ENCODE measurements around the gene PTCD1.

- no peak for TF ChIP-seq CTCF (IDR thresholded peaks at IDR 0.05; ENCODE audit: low read depth, low read length, poor library complexity, severe bottlenecking)
- no peak for TF ChIP-seq EZH2phosphoT487 (IDR thresholded peaks at IDR 0.05; ENCODE audit: borderline replicate concordance, low read length)
Observed at GRCh38 chr7:99397297-99397983, 41.2 kb downstream of the PTCD1 start.

Data from DOHH2 (cell line).